ENCODE measurements around the gene CYP1A2.

DNA sequence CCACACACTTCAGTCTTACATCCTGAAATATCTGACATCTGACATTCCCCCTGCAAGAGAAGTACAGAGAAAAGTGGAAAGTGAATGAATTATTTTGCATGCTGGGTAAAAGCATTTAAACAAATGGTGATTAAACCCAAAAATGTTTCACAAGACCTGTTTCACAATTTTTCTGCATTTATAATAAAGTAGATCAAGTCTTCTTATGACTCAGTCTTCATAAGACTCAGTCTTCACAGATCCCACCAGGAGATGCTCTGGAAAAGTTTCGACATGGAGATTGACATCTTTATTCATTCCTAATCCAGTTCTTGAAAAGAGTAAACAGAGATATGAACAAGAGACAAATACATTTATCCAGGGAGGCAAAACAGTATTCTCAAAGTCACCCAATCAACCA, 39.6 kb upstream of the CYP1A2 start:
- no peak for TF ChIP-seq U2AF1 (optimal IDR thresholded peaks at IDR 0.05; ENCODE audit: low read depth, low read length)
- TF ChIP-seq, protein P1, sequence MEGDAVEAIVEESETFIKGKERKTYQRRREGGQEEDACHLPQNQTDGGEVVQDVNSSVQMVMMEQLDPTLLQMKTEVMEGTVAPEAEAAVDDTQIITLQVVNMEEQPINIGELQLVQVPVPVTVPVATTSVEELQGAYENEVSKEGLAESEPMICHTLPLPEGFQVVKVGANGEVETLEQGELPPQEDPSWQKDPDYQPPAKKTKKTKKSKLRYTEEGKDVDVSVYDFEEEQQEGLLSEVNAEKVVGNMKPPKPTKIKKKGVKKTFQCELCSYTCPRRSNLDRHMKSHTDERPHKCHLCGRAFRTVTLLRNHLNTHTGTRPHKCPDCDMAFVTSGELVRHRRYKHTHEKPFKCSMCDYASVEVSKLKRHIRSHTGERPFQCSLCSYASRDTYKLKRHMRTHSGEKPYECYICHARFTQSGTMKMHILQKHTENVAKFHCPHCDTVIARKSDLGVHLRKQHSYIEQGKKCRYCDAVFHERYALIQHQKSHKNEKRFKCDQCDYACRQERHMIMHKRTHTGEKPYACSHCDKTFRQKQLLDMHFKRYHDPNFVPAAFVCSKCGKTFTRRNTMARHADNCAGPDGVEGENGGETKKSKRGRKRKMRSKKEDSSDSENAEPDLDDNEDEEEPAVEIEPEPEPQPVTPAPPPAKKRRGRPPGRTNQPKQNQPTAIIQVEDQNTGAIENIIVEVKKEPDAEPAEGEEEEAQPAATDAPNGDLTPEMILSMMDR (IDR thresholded peaks at IDR 0.05 in 2 of 3, conservative IDR thresholded peaks at IDR 0.05 in 1 of 3; ENCODE audit: insufficient read depth in 2 of 3, low read depth in 1 of 3, low read length in 3 of 3), result no peak
- TF ChIP-seq EGR1 (conservative IDR thresholded peaks at IDR 0.05), result no peak
- TF ChIP-seq GABPA (tag; conservative IDR thresholded peaks at IDR 0.05; ENCODE audit: low read depth), result no peak
- no peak for TF ChIP-seq GABPB1 (CRISPR knock-in tag; IDR thresholded peaks at IDR 0.05)
- no peak for TF ChIP-seq NR2C2 (CRISPR knock-in tag; IDR thresholded peaks at IDR 0.05)
- no peak for TF ChIP-seq NR2C2 (tag; IDR thresholded peaks at IDR 0.05)
- TF ChIP-seq NFRKB (IDR thresholded peaks at IDR 0.05; ENCODE audit: low read depth), result no peak
- no peak for TF ChIP-seq ZBTB8A (IDR thresholded peaks at IDR 0.05; ENCODE audit: partially characterized antibody)
- no peak for TF ChIP-seq NRF1 (conservative IDR thresholded peaks at IDR 0.05 in 1 of 2, IDR thresholded peaks at IDR 0.05 in 1 of 2)
- TF ChIP-seq FOXA1 (IDR thresholded peaks at IDR 0.05; ENCODE audit: borderline replicate concordance), result no peak
- no peak for TF ChIP-seq MEIS2 (IDR thresholded peaks at IDR 0.05; ENCODE audit: partially characterized antibody)

Measured in K562 (cell line).